Mesodermal cell (in vitro differentiated cells): ENCODE measurements around the gene LRRC8D.

Experiments
- H3K27ac ChIP-seq: 2 replicates; pipeline ENCODE4 v1.7.0; 2013; ENCODE audit warnings: mild to moderate bottlenecking, low read depth, low read length, moderate library complexity; ENCODE audit not compliant: severe bottlenecking
- H3K36me3 ChIP-seq: 2 replicates; pipeline ENCODE4 v1.7.1; 2013; ENCODE audit warnings: mild to moderate bottlenecking, low read length, moderate library complexity; ENCODE audit not compliant: control insufficient read depth, insufficient read depth
- H3K4me1 ChIP-seq: one replicate; pipeline ENCODE4 v1.7.1; 2013; ENCODE audit warnings: mild to moderate bottlenecking, low read length; ENCODE audit not compliant: insufficient read depth, control insufficient read depth, poor library complexity, severe bottlenecking
- H3K4me3 ChIP-seq: 2 replicates; pipeline ENCODE4 v1.7.0; 2013; ENCODE audit warnings: low read length, control low read depth, mild to moderate bottlenecking; ENCODE audit not compliant: insufficient read depth, poor library complexity, severe bottlenecking; ENCODE audit errors: extremely low read depth
- H3K9me3 ChIP-seq: 2 replicates; pipeline ENCODE4 v1.7.1; 2013; ENCODE audit warnings: mild to moderate bottlenecking, low read length, moderate library complexity; ENCODE audit not compliant: control insufficient read depth
- WGBS, 2 experiments: methylation state at CpG; one replicate each; pipeline ENCODE4 v1.1.5; 2013; ENCODE audit warnings: missing lambda C conversion rate in 2 of 2; ENCODE audit not compliant: insufficient coverage in 2 of 2; 5-methylcytosine and 5-hydroxymethylcytosine counted together

LRRC8D gene

GRCh38 chr1:89807503-89807902 is 13.3 kb upstream of the LRRC8D start:
- Histone ChIP-seq H3K27ac (no peak overlapping the region), H3K36me3 (no peaks in the 10 kb centered on the region), H3K9me3 (no peaks in the 10 kb centered on the region), H3K4me3 (no peak overlapping the region), H3K4me1 (peaks cover 15% of the 10 kb centered on the region)
- 100% methylated on average over 1 of the region's 2 CpGs; no CpG with 5 or more reads in 1 of the 2 experiments for WGBS, 2 experiments

GRCh38 chr1:89807983-89808382 is 12.8 kb upstream of the LRRC8D start:
- 100% methylated on average over 1 of the region's 1 CpG; no CpG with 5 or more reads in 1 of the 2 experiments for WGBS, 2 experiments
- H3K27ac ChIP-seq = no peak overlapping the region
- H3K4me1 ChIP-seq = peaks cover 20% of the 10 kb centered on the region
- no peaks in the 10 kb centered on the region for H3K36me3 ChIP-seq
- no peak overlapping the region for H3K4me3 ChIP-seq
- H3K9me3 ChIP-seq = no peaks in the 10 kb centered on the region

- no peaks in the 10 kb centered on the region for H3K36me3 ChIP-seq
- no peak overlapping the region for H3K4me3 ChIP-seq
- H3K4me1 ChIP-seq = peaks cover 21% of the 10 kb centered on the region
- H3K9me3 ChIP-seq = no peaks in the 10 kb centered on the region
- no peak overlapping the region for H3K27ac ChIP-seq
- WGBS, 2 experiments = 20 to 33% methylated on average over 5 of the region's 5 CpGs
Measured at GRCh38 chr1:89808441-89809117, 12.3 kb upstream of the LRRC8D start.

- no peak overlapping the region for H3K4me3 ChIP-seq
- H3K27ac ChIP-seq = no peak overlapping the region
- 86 to 97% methylated on average over 1 to 2 of the region's 3 CpGs for WGBS, 2 experiments
- H3K9me3 ChIP-seq = no peaks in the 10 kb centered on the region
- no peaks in the 10 kb centered on the region for H3K36me3 ChIP-seq
- peaks cover 21% of the 10 kb centered on the region for H3K4me1 ChIP-seq
Measured at GRCh38 chr1:89809556-89809955, 11.3 kb upstream of the LRRC8D start.

- no peaks in the 10 kb centered on the region for H3K9me3 ChIP-seq
- H3K27ac ChIP-seq = no peak overlapping the region
- 80% methylated on average over 1 of the region's 1 CpG; no CpG with 5 or more reads in 1 of the 2 experiments for WGBS, 2 experiments
- H3K4me3 ChIP-seq = no peak overlapping the region
- H3K4me1 ChIP-seq = peaks cover 21% of the 10 kb centered on the region
- H3K36me3 ChIP-seq = no peaks in the 10 kb centered on the region
Measured at GRCh38 chr1:89810302-89810701, 10.5 kb upstream of the LRRC8D start.

- 100% methylated on average over 1 of the region's 1 CpG for WGBS, 2 experiments
- Histone ChIP-seq H3K27ac (no peak overlapping the region), H3K4me3 (no peak overlapping the region), H3K36me3 (no peaks in the 10 kb centered on the region), H3K9me3 (no peaks in the 10 kb centered on the region), H3K4me1 (peaks cover 21% of the 10 kb centered on the region)
Measured at GRCh38 chr1:89810880-89811279, 10.0 kb upstream of the LRRC8D start.

GRCh38 chr1:89812992-89813391 is 7.8 kb upstream of the LRRC8D start:
- H3K36me3 ChIP-seq = no peaks in the 10 kb centered on the region
- 70 to 71% methylated on average over 1 of the region's 1 CpG for WGBS, 2 experiments
- H3K4me3 ChIP-seq = no peak overlapping the region

GRCh38 chr1:89815040-89815439 is 5.8 kb upstream of the LRRC8D start:
- Histone ChIP-seq H3K36me3 (no peaks in the 10 kb centered on the region), H3K4me1 (peaks cover 7% of the 10 kb centered on the region), H3K4me3 (no peak overlapping the region), H3K9me3 (no peaks in the 10 kb centered on the region), H3K27ac (no peak overlapping the region)
- no CpG with 5 or more reads among the region's 1 CpG for WGBS, 2 experiments

More at GRCh38 chr1:89812992-89813391, 7.8 kb upstream of the LRRC8D start:
- no peaks in the 10 kb centered on the region for H3K9me3 ChIP-seq
- H3K27ac ChIP-seq = peak overlapping the region; percentile 88
- H3K4me1 ChIP-seq = peaks cover 18% of the 10 kb centered on the region

GRCh38 chr1:89815611-89816010 is 5.2 kb upstream of the LRRC8D start:
- 88 to 98% methylated on average over 4 to 5 of the region's 5 CpGs for WGBS, 2 experiments
- Histone ChIP-seq H3K27ac (no peak overlapping the region), H3K4me3 (no peak overlapping the region), H3K9me3 (no peaks in the 10 kb centered on the region), H3K36me3 (no peaks in the 10 kb centered on the region), H3K4me1 (peaks cover 7% of the 10 kb centered on the region)

GRCh38 chr1:89816366-89816765 is 4.5 kb upstream of the LRRC8D start:
- H3K27ac ChIP-seq = no peak overlapping the region
- no peak overlapping the region for H3K4me3 ChIP-seq
- WGBS, 2 experiments = no CpG with 5 or more reads among the region's 2 CpGs
- H3K36me3 ChIP-seq = no peaks in the 10 kb centered on the region
- peaks cover 7% of the 10 kb centered on the region for H3K4me1 ChIP-seq
- no peaks in the 10 kb centered on the region for H3K9me3 ChIP-seq

GRCh38 chr1:89821322-89822108 is 683 bp downstream of the LRRC8D start:
- peaks cover 5% of the 10 kb centered on the region for H3K4me1 ChIP-seq
- peak overlapping the region; percentile 71 for H3K4me3 ChIP-seq
- H3K36me3 ChIP-seq = peaks cover 2% of the 10 kb centered on the region
- H3K27ac ChIP-seq = no peak overlapping the region
- WGBS, 2 experiments = 0% methylated on average over 34 to 60 of the region's 73 CpGs
- no peaks in the 10 kb centered on the region for H3K9me3 ChIP-seq
